HEK293T (cell line): Measurements from ENCODE around the gene FZD2.

Experiments
- BHLHE40 ChIP-seq: fragments of 450-650 bp; IDR thresholded peaks from 2 replicates; pipeline ENCODE4 v1.6.1; 2016; ENCODE audit warnings: mild to moderate bottlenecking, moderate library complexity, borderline replicate concordance
- ELF4 ChIP-seq: fragments of 450-650 bp; IDR thresholded peaks from 2 replicates; pipeline ENCODE4 v1.6.1; 2017; ENCODE audit warnings: antibody characterized with exemption
- FOXK2 ChIP-seq: fragments of 450-650 bp; IDR thresholded peaks from 2 replicates; pipeline ENCODE4 v1.6.1; 2016; ENCODE audit warnings: mild to moderate bottlenecking
- FOXM1 ChIP-seq: fragments of 450-650 bp; IDR thresholded peaks from 2 replicates; pipeline ENCODE4 v1.6.1; 2017; ENCODE audit warnings: mild to moderate bottlenecking, borderline replicate concordance
- HDGF ChIP-seq: fragments of 450-650 bp; IDR thresholded peaks from 2 replicates; pipeline ENCODE4 v1.6.1; 2017; ENCODE audit warnings: antibody characterized with exemption, borderline replicate concordance
- L3MBTL2 ChIP-seq: fragments of 450-650 bp; conservative IDR thresholded peaks from 2 replicates; pipeline ENCODE4 v1.6.1; 2016; ENCODE audit warnings: mild to moderate bottlenecking
- LEF1 ChIP-seq: fragments of 450-650 bp; IDR thresholded peaks from 2 replicates; pipeline ENCODE4 v1.6.1; 2017; ENCODE audit warnings: mild to moderate bottlenecking, borderline replicate concordance
- NFRKB ChIP-seq: fragments of 450-650 bp; IDR thresholded peaks from 2 replicates; pipeline ENCODE4 v1.6.1; 2016; ENCODE audit warnings: mild to moderate bottlenecking, moderate library complexity
- SUZ12 ChIP-seq: fragments of 450-650 bp; IDR thresholded peaks from 2 replicates; pipeline ENCODE4 v1.6.1; 2016; ENCODE audit warnings: mild to moderate bottlenecking

DNA sequence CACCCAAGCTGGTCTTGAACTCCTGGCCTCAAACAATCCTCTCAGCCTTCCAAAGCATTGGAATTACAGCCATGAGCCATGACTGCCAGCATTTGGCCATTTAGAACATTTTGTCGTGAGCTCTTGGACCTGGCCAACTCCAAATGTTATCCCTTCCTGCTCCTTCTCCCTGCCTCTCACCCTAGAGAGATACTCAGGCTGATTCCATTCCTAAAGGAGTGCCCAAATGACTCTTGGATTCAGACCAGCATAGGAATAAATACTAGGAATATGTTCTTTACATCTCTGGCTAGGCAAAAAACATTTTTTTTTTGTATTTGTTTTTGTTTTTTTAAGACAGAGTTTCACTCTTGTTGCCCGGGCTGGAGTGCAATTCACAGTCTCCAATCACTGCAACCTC, 15.5 kb downstream of the FZD2 start:
- TF ChIP-seq FOXM1: no peak
- TF ChIP-seq BHLHE40: no peak
- TF ChIP-seq L3MBTL2: no peak
- no peak for TF ChIP-seq HDGF
- TF ChIP-seq SUZ12: no peak
- no peak for TF ChIP-seq FOXK2
- TF ChIP-seq NFRKB: no peak
- TF ChIP-seq LEF1: no peak
- TF ChIP-seq ELF4: no peak
